Upper lobe of right lung (tissue), 1 donor: ENCODE results near the gene LEF1. TPM values are rescaled to one million over a fixed set of nuclear protein-coding genes. Genes with fewer than 3 reads are reported as not detected.
A peak's percentile ranks its signal among the peaks of the same experiment; 100 is the strongest.

Source experiments
- ATAC-seq: fragments of 200-7000 bp; cut with Tn5 transposase; one replicate; pipeline ENCODE4 v1.9.1; 2020; ENCODE audit warnings: mild to moderate bottlenecking, moderate library complexity
- DNase-seq: peaks from one replicate; pipeline ENCODE4 v3.0.0-alpha.2; 2020
- H3K27ac ChIP-seq: fragments of 200-600 bp; one replicate; pipeline ENCODE4 v1.8.0; 2022
- H3K27me3 ChIP-seq: fragments of 200-600 bp; one replicate; pipeline ENCODE4 v1.8.0; 2022; ENCODE audit warnings: mild to moderate bottlenecking
- H3K36me3 ChIP-seq: fragments of 200-600 bp; one replicate; pipeline ENCODE4 v1.8.0; 2022
- H3K4me1 ChIP-seq: fragments of 200-600 bp; one replicate; pipeline ENCODE4 v1.8.0; 2022
- H3K4me3 ChIP-seq: fragments of 200-600 bp; one replicate; pipeline ENCODE4 v1.8.0; 2022; ENCODE audit warnings: mild to moderate bottlenecking
- H3K9me3 ChIP-seq: fragments of 200-600 bp; one replicate; pipeline ENCODE4 v1.8.0; 2022
- intact Hi-C: fragments of 100-400 bp; cut with DNase I; formaldehyde crosslinking; loops from one replicate; pipeline ENCODE4 v1.11.0; 2022
- total RNA-seq: library from RNA; stranded (reverse); fragmentation: NEBNext Ultra II Directional; extraction: Animal tissue kit (Norgen Biotek cat#: 25700); gene quantifications from one replicate; pipeline ENCODE4 v1.2.1, GENCODE V29; 2021
- TF ChIP-seq, protein P1 (sequence below): fragments of 200-600 bp; IDR thresholded peaks from one replicate; pipeline ENCODE4 v1.8.0; 2022; ENCODE audit warnings: antibody characterized with exemption
- donor health status: DM: no; HTN: yes; CAD: no; lungs with severe emphysema.

The LEF1 gene
- total RNA-seq, 1 donor from 2014 or later = 9.1 TPM

DNA sequence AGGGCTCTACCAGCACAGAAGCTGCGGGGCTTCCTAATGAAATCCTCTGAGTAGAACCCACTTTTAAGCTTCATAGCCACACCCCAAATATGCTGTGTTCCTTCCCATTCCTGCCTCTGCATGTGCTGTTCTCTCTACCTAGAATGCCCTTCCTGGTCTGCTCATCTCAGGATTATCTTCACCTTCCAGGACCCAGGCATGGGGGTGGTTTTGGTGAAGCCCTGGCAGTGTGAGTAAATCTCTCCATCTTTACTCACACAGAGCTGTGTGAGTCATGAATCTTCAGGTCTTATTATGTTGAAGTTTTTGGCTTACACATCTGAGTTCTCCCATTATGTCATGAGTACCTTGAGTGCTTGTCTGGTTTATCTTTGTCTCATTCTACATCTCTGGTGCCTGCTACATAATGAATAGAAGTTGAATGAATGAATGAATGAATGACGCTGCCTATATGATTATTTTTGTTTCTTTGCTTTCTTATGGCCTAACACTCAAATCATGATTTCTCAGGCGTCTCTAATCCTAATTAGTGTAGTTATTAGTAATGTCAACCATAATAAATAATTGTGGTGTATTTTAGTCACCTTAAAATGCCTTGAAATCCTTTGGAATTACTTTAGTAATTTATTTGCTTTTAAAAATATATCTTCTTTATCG, 137.2 kb downstream of the LEF1 start:
- peaks cover 65% of the 10 kb centered on the region for H3K36me3 ChIP-seq
- no peaks in the 10 kb centered on the region for H3K9me3 ChIP-seq
- no peak overlapping the region for H3K27ac ChIP-seq
- H3K4me3 ChIP-seq = no peak overlapping the region
- intact Hi-C loops = no loop called here
- no peaks in the 10 kb centered on the region for H3K27me3 ChIP-seq
- no peaks in the 10 kb centered on the region for H3K4me1 ChIP-seq
- DNase-seq = no peak
- TF ChIP-seq, protein P1, sequence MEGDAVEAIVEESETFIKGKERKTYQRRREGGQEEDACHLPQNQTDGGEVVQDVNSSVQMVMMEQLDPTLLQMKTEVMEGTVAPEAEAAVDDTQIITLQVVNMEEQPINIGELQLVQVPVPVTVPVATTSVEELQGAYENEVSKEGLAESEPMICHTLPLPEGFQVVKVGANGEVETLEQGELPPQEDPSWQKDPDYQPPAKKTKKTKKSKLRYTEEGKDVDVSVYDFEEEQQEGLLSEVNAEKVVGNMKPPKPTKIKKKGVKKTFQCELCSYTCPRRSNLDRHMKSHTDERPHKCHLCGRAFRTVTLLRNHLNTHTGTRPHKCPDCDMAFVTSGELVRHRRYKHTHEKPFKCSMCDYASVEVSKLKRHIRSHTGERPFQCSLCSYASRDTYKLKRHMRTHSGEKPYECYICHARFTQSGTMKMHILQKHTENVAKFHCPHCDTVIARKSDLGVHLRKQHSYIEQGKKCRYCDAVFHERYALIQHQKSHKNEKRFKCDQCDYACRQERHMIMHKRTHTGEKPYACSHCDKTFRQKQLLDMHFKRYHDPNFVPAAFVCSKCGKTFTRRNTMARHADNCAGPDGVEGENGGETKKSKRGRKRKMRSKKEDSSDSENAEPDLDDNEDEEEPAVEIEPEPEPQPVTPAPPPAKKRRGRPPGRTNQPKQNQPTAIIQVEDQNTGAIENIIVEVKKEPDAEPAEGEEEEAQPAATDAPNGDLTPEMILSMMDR = no peak
- ATAC-seq = no peak

DNA sequence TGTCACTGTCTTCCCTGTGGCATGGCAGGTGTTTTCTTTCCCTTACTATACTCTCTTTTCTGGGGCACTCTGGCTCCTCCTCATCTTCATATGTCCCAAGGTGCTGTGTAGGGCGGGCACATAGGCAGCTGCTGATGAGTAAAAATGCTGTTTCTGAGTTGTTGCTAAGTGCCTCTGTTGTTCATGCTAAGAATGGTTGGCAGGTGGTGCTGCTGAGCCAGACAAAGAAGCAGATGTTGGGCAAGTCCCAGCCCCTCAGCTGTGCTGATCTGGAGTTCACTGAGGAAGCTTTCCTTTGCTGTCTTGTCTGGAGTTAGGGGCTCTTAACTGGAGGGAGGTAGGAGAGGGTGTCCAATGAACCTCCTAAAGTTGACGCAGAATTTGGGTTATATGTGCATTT, 138.4 kb downstream of the LEF1 start:
- ATAC-seq = peak; percentile 64
- Histone ChIP-seq H3K9me3 (no peaks in the 10 kb centered on the region), H3K36me3 (peaks cover 69% of the 10 kb centered on the region), H3K4me1 (no peaks in the 10 kb centered on the region), H3K27me3 (no peaks in the 10 kb centered on the region), H3K27ac (no peak overlapping the region), H3K4me3 (no peak overlapping the region)
- intact Hi-C loops = no loop called here
- no peak for DNase-seq
- TF ChIP-seq, protein P1 = peak; percentile 34

DNA sequence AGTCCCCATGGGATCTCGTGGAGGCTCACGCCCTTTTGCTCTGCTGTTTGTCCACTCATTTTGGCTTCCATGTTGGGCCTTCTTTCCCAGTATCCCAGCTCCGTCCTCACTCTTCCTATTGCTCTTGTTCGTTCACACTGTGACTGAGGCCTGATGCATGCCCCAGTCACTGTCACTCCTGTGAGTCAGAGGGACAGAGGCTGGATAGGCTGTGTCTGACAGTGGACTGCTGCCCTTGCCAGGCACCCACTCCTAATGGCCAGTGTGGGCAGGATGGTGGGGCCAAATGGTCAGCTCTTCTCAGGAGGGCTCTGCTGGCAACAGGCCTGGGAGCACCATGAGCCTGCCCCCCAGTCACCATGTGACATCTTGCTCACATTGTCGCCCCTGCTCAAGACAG, 139.0 kb downstream of the LEF1 start:
- ATAC-seq (no peak), DNase-seq (no peak)
- Histone ChIP-seq H3K9me3 (no peaks in the 10 kb centered on the region), H3K27ac (no peak overlapping the region), H3K27me3 (no peaks in the 10 kb centered on the region), H3K4me1 (no peaks in the 10 kb centered on the region), H3K4me3 (no peak overlapping the region), H3K36me3 (peaks cover 67% of the 10 kb centered on the region)
- intact Hi-C loops = loop anchor here (10.0 kb wide), 1 partner anchor 545 kb away; no protein-coding TSS in a partner anchor
- TF ChIP-seq, protein P1 = no peak

DNA sequence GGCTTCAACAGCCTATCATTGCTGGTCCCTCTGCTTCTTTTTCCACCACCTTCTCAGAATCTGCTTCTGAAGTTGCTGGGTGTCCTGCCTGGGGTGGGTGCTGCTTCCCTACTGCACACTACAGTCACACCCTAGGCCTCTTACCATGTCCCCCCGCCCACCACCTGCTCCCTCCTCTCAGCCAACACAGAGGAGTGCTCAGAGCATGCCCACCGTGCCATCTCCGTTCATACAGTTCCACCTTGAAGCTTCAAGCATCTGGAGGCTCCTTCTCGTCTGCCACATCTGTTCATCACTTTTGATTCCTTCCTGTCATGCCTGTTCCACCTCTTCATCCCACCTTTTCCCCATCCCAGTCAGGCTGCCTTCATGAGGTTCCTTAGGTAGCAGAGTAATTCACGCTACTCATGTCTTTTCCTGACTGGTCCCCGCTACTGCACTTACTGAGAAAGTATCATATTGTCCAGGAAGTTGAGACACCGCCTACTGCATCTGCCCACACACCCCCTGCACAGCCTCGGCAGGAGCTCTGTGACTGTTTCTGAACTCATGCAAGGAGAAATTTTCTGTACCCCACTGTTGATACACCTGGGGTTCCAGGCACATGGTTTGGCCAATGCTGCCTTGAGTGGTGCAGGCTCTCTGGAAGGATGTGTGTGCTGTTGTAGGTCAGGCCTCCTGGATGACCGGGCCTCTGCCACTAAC, 139.6 kb downstream of the LEF1 start:
- no peak overlapping the region for H3K4me3 ChIP-seq
- H3K9me3 ChIP-seq = no peaks in the 10 kb centered on the region
- ATAC-seq (peak; percentile 30), DNase-seq (no peak)
- intact Hi-C loops = loop anchor here (10.0 kb wide), 1 partner anchor 546 kb away; no protein-coding TSS in a partner anchor
- TF ChIP-seq, protein P1 = no peak
- H3K27ac ChIP-seq = no peak overlapping the region
- peaks cover 67% of the 10 kb centered on the region for H3K36me3 ChIP-seq
- no peaks in the 10 kb centered on the region for H3K27me3 ChIP-seq
- no peaks in the 10 kb centered on the region for H3K4me1 ChIP-seq

DNA sequence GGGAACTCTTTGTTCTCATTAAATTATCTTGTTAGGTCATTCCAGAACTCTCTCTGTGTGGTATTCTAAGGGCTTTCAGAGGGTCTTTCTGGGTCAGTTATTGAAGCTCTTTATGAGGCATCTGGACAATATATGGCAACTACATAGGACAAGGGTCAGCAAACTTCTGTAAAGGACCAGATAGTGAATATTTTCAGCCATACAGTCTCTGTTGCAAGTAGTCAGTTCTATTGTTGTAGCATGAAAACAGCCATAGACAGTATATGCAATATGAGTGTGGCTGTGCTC, 143.9 kb downstream of the LEF1 start:
- TF ChIP-seq, protein P1 = no peak
- ATAC-seq = no peak
- Histone ChIP-seq H3K9me3 (no peaks in the 10 kb centered on the region), H3K4me1 (no peaks in the 10 kb centered on the region), H3K36me3 (peaks cover 67% of the 10 kb centered on the region), H3K4me3 (no peak overlapping the region), H3K27me3 (no peaks in the 10 kb centered on the region), H3K27ac (no peak overlapping the region)
- intact Hi-C loops = loop anchor here (10.0 kb wide), 1 partner anchor 550 kb away; no protein-coding TSS in a partner anchor
- DNase-seq = no peak
